ENCODE results near the gene FOXA2. TPM values are rescaled to one million over a fixed set of nuclear protein-coding genes. Genes with fewer than 3 reads are reported as not detected.

FOXA2 gene
- total RNA-seq, 1 donor from 2014 or later, result not detected

DNA sequence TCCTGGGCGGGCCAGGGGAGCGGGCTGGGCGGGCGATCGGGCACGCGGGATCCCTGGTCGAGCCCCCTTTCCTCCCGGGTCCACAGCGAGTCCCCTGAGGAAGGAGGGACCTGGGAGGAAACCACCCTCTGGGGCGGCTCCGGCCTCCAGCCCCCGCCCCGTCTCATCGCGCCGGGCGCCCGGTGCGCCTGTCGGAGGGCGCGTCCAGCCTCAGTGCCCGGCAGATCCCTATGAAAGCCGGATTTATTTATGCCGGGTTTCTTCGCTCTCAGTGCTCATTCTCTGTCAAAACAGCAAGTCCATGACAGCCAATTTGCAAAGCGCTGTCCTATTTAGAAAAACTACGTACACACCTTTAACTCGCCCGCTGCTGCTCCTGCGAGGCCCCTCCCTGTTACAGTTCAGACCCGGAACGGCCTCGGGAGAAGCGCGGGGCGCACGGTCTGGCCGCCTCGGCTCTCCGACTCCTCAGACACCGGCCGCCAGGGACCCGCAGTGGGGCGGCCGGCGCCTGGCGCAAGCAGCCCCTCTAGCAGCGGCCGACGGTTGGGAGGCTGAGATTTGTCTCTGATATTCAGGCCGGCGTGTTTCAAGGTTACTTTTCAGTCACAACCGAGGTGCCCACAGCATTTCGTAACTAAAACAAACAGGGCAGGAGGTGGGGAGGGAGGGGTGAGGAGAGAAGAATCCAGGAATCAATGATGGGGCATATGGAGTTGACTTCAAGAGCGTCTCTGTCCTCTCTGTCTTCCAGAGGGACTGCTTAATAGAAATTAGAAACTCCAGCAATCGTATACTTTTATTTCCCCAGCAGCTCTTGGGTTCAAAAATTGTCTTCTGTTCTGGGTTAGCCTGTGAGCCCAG is 782 bp upstream of the FOXA2 start:
- DNase-seq (ENCODE audit: low read depth), result no peak

DNA sequence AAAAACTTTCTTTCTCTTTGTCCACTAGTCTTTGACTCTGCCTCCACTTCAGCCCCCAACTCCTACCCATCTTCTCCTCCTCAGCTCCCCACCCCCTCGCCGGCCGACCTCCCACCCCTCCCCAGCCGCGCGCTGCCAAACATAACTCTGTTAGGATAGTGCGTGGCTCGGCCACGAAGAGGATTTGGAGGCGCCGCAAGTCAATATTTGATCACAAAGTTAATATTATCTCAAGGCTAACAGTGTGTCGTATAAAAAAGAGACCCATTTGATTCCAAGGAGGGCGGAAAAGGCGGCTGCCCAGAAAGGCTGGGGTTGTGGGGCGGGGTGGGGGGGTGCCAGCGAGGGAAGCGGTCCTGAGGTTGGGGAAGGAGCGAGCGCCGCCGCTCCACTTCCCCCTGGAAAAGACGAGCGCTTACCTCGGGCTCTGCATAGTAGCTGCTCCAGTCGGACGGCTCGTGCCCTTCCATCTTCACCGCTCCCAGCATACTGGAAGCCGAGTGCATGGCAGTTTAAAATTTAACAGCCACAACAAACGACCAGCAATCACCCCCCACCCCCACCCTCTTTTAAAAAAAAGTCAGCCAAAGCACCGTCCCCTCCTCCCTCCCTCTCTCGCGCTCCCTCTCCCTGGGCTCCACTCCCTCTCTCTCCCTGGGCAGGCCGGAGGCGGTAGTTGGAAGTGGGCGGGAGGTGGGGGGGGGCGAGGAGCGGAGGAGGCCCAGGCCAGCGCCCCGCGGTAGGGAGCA is 425 bp downstream of the FOXA2 start:
- no peak for DNase-seq (ENCODE audit: low read depth)

DNA sequence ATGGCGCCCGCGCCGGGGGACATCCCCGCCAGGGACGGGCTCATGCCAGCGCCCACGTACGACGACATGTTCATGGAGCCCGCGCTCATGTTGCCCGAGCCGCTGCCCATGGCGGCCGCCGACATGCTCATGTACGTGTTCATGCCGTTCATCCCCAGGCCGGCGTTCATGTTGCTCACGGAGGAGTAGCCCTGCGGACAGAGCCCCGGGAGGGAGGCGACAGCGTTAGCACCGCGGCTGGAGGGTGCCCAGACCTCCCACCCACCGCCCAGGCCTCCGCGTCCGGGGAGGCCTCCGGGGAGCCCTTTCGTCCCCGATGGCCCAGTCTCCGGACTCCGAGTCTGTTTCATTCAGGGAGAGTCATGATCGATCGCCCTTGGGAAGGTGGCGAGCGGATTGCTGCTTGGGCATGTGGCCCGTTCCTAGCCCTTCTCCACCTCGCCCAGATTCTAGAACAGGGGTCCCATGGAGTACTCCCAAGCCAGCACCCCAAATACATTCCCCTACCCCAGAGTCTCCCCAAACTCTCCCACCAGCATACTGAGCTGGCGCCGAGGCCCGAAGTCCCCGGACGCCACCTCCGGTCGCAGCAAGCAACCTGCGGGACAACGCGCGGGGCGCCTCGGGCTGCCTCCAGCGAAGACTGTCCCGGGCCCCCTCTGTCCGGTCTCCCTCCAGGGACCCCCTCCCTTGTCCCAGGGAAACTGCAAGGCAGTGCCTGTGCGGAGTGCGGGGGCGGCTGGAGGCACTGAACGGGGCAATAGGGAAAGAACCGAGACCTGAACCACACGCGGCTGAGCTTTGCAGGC is 1.2 kb downstream of the FOXA2 start:
- DNase-seq (ENCODE audit: low read depth), result no peak

GRCh38 chr20:22582386-22582963 is 1.9 kb downstream of the FOXA2 start:
- no peak for DNase-seq (ENCODE audit: low read depth)

DNA sequence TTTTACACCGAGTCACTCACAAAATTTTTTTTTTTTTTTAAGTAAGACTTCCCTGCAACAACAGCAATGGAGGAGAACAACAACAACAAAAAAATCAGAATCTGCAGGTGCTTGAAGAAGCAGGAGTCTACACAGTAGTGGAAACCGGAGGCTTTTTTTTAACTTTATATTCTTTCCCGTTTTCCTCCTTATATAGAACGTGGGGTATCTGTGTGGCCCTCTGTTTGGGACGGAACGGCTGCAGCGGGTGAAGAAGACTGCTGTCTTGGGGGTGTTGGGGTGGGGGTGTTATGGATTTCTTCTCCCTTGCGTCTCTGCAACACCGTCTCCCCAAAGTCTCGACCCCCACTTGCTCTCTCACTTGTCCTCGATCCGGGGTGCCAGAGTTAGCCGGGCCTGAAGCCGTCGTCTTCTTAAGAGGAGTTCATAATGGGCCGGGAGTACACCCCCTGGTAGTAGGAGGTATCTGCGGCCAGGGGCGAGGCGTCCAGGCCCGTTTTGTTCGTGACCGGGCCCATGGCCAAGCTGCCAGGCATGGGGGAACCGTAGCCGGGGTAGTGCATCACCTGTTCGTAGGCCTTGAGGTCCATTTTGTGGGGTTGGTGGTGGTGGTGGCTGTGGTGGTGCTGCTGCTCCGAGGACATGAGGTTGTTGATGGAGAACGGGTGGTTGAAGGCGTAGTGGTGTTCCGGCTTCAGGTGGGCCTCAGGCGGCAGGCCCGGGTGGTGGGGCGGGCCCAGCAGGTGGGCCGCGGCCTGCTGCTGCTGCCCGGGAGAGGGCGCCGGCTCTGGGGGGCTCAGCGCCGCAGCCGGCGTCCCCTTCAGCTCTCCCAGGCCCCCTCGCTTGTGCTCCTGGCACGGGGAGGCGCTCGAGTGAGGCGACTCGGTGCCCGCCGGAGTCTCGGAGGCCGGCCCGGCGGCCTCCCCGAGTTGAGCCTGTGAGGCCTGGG is 2.7 kb downstream of the FOXA2 start:
- no peak for DNase-seq (ENCODE audit: low read depth)

DNA sequence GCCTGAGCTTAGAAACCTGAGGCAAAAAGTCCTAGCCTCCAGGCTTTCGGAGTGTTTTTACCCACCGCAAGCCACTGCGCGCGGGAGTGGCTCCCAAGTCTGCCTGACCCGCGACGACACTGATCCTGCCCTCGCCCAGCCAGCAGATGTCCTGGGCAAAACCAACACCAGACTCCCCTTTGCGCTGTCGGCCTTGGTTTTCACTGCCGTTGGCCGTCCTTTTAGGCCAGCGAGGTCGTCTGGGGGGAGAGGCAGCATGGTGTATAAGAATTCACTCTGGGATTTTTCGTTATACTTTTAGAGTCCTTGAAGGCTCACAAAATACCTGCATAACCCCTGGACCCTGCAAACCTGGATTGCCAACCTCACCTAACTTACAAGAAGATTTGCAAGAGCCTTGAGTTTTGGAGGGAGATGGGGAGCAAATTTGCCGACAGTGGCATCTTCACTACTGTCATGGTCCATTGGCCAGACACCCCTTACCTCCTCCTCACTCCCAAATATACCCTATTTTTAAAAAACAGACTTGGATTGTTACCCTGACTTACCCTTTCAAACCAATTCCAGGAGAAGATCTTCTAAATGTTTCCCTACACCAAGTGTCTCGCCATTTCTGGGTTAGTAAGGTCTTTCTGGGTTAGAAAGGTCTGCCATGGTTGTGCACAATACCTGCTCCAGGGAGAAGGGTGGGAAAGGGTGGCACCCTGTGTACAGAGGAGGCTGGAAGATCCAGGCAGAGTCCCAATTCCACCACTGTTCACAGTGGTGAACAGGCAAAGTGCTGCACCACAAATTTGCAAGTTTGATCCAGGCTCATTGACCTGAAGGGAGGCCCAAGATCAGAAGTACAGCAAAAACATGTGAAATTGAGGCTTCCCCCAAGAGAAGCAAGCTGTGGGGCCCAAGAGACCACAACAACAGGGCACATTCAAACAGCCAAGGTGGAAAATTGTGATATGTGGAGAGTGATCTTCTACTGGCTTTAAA is 4.4 kb downstream of the FOXA2 start:
- DNase-seq (ENCODE audit: low read depth), result no peak

DNA sequence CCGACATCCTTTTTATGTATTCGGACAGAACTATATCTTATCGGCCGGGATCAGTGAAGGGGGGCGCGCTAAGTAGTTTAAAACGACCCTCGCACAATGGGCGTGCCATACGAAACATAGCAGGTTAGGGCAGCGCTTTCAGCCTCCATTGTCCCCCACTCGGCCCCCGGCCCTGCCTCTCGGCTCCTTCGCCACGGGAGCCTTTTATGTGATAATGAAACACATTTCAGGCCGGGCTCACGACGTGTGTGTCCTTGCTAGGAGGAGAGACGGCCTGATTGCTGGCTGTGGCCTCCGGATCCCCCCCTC is 5.3 kb downstream of the FOXA2 start:
- no peak for DNase-seq (ENCODE audit: low read depth)

GRCh38 chr20:22578221-22579118 is 5.9 kb downstream of the FOXA2 start:
- no peak for DNase-seq (ENCODE audit: low read depth)

- DNase-seq (ENCODE audit: low read depth), result no peak
These were observed 6.7 kb downstream of the FOXA2 start for GRCh38 chr20:22577515-22578220.

DNA sequence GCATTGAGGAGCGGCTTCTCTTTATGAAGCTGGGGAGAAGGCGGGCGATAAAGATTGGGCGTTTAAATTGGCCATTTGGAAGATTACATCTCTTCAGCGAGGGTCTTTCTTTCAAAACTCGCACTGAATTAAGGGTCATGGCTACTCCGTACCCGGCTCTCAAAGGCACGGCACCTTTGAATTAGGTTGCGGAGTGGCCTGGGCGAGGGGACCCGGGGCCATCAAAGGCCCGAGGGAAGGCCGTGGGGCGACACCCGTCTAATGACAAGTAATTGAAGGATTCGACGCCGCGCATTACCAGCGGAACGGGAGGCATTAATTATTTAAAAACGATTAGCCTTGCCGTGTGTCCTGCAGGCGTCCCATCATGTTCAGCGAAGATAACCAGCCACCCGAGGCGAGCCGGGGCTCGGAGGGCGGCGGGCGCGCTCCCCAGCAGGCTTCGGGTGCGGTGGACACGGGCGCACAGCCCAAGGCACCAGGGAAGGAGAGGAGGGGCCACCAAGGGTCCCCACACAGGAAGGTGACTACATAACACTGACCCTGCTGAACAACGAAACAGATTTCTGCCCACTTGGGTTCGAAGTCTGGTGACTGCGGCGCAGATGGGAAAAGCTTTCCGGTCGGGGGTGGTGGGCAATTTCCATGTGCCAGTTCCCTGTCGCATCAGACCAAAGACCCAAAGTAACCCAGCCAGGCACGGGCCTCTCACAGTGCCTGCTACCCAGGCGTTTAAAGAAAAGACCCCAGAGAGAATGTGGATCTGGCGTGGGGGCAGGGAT is 7.4 kb downstream of the FOXA2 start:
- DNase-seq (ENCODE audit: low read depth), result no peak

- no peak for DNase-seq (ENCODE audit: low read depth)
These were observed 8.1 kb downstream of the FOXA2 start for GRCh38 chr20:22576273-22576672.

GRCh38 chr20:22575737-22576136 is 8.6 kb downstream of the FOXA2 start:
- no peak for DNase-seq (ENCODE audit: low read depth)

GRCh38 chr20:22575087-22575721 is 9.2 kb downstream of the FOXA2 start:
- no peak for DNase-seq (ENCODE audit: low read depth)

GRCh38 chr20:22574545-22575086 is 9.8 kb downstream of the FOXA2 start:
- DNase-seq (ENCODE audit: low read depth), result no peak

DNA sequence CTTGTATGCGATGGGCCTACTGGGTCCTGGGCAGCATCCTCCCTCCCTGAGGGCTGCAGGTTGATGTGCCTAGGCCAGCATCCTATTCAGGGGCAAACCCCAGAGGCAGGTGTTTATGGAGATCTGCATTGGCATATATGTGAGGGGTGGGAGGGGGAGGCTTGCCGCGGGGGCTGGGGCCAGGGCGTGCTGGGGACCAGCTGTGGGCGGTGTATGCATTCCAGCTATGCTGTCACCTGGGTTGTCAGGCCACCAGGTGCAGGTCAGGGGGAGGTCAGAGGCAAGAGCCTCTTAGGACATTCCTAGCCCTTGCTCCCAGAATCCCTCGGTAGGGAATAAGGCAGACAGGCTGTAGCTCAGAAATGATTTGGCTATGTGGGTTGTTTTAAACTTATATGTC is 11.9 kb downstream of the FOXA2 start:
- DNase-seq (ENCODE audit: low read depth), result no peak

DNA sequence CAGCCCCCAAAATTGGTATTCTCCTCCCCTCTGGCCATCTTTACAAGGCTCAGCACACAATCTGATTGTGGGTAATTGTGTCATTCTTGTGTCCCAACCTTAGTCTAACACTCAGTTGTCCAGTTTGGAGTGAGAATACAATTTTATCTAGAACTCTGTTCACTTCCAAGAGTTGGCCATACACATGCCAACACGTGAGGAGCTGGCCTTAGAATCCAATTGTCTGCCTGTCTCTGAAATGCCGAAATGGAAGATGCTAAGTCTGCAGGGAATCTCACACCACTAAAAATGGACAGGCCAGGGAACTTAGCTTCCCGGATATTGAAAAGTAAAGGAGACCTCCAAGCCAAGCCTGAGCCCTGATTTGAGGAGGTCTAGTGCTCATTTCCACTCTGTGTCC is 12.3 kb downstream of the FOXA2 start:
- DNase-seq (ENCODE audit: low read depth), result no peak
